WTC11 (cell line): ENCODE data around the gene MEIS2.

Experiments
- ATF1 ChIP-seq: sonication (generic); formaldehyde crosslinking; IDR thresholded peaks from 2 replicates; pipeline ENCODE4 v1.8.1; 2023; ENCODE audit warnings: mild to moderate bottlenecking, moderate library complexity, missing genetic modification reagents
- CTCF ChIP-seq: fragments of 200-600 bp; IDR thresholded peaks from 2 replicates; pipeline ENCODE4 v1.8.0; 2022; ENCODE audit warnings: antibody characterized with exemption
- HMGXB4 ChIP-seq: sonication (generic); formaldehyde crosslinking; IDR thresholded peaks from 2 replicates; pipeline ENCODE4 v1.8.1; 2023; ENCODE audit warnings: mild to moderate bottlenecking, moderate library complexity, missing genetic modification reagents
- NFE2L1 ChIP-seq: sonication (generic); formaldehyde crosslinking; IDR thresholded peaks from 2 replicates; pipeline ENCODE4 v1.8.1; 2023; ENCODE audit warnings: missing genetic modification reagents
- NFYB ChIP-seq: sonication (generic); formaldehyde crosslinking; conservative IDR thresholded peaks from 2 replicates; pipeline ENCODE4 v1.8.0; 2022; ENCODE audit warnings: low read depth, missing genetic modification reagents
- NR2C2 ChIP-seq: sonication (generic); formaldehyde crosslinking; IDR thresholded peaks from 2 replicates; pipeline ENCODE4 v1.8.0; 2022; ENCODE audit warnings: mild to moderate bottlenecking, missing genetic modification reagents
- TCF7 ChIP-seq: sonication (generic); formaldehyde crosslinking; IDR thresholded peaks from 2 replicates; pipeline ENCODE4 v1.8.0; 2022; ENCODE audit warnings: mild to moderate bottlenecking, low read depth, missing genetic modification reagents, moderate library complexity
- TEAD4 ChIP-seq: sonication (generic); formaldehyde crosslinking; IDR thresholded peaks from 2 replicates; pipeline ENCODE4 v1.8.0; 2022; ENCODE audit warnings: mild to moderate bottlenecking, missing genetic modification reagents
- TP53 ChIP-seq: sonication (generic); formaldehyde crosslinking; IDR thresholded peaks from 2 replicates; pipeline ENCODE4 v1.8.1; 2023; ENCODE audit warnings: mild to moderate bottlenecking, missing genetic modification reagents
- TF ChIP-seq, protein P1 (sequence below): sonication (generic); formaldehyde crosslinking; IDR thresholded peaks from 2 replicates; pipeline ENCODE4 v1.8.0; 2022; ENCODE audit warnings: mild to moderate bottlenecking, missing genetic modification reagents
- TF ChIP-seq, protein P2 (sequence below): sonication (generic); formaldehyde crosslinking; IDR thresholded peaks from 2 replicates; pipeline ENCODE4 v1.8.1; 2022; ENCODE audit warnings: low read depth, missing genetic modification reagents, borderline replicate concordance
- TF ChIP-seq, protein P3 (sequence below): sonication (generic); formaldehyde crosslinking; IDR thresholded peaks from 2 replicates; pipeline ENCODE4 v1.8.1; 2023; ENCODE audit warnings: mild to moderate bottlenecking, missing genetic modification reagents, moderate library complexity

DNA sequence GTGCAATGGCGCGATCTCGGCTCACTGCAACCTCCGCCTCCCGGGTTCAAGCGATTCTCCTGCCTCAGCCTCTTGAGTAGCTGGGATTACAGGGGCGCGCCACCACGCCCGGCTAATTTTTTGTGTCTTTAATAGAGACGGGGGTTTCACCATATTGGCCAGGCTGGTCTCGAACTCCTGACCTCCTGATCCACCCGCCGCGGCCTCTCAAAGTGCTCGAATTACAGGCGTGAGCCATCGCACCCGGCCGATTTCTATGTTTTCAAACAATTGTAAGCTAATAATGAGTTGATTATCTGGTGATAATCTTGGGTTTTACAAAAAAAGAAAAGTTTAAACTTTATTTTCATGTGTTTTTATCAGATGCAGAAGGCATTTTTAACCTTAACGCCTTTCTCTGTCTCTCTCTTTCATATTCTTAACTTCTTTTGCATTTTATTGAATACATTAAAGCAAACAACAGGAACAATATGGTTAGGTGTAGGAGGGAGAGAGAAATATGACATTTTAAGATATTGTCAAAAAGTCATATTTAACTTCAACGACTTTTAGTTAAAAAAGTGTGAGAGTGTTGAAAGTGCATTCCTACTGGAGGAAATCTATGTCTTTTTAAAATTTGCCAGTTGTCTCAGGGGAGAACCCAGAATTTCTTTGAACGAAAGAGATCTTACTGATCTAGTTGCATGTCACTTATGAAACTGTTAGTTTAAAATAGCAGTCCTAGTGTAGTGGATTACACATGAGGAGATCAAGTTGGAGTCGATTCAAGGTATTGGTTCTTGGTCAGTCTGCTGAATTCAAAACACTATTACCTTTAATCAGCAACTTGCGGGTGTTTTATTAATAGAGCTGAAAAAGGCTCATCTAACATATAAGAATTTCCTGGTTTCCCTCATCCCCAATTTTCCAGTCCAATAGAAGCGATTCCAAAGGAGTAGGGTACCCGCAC lies 3.4 kb upstream of the MEIS2 start:
- TF ChIP-seq CTCF, result no peak
- TF ChIP-seq NR2C2 (CRISPR knock-in tag), result no peak
- TF ChIP-seq, protein P1, sequence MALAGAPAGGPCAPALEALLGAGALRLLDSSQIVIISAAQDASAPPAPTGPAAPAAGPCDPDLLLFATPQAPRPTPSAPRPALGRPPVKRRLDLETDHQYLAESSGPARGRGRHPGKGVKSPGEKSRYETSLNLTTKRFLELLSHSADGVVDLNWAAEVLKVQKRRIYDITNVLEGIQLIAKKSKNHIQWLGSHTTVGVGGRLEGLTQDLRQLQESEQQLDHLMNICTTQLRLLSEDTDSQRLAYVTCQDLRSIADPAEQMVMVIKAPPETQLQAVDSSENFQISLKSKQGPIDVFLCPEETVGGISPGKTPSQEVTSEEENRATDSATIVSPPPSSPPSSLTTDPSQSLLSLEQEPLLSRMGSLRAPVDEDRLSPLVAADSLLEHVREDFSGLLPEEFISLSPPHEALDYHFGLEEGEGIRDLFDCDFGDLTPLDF (CRISPR knock-in tag), result no peak
- TF ChIP-seq NFE2L1 (CRISPR knock-in tag), result no peak
- no peak for TF ChIP-seq NFYB (CRISPR knock-in tag)
- TF ChIP-seq HMGXB4 (CRISPR knock-in tag), result no peak
- TF ChIP-seq TCF7 (CRISPR knock-in tag), result no peak
- TF ChIP-seq TEAD4, result no peak
- TF ChIP-seq ATF1 (CRISPR knock-in tag), result no peak
- TF ChIP-seq, protein P2, sequence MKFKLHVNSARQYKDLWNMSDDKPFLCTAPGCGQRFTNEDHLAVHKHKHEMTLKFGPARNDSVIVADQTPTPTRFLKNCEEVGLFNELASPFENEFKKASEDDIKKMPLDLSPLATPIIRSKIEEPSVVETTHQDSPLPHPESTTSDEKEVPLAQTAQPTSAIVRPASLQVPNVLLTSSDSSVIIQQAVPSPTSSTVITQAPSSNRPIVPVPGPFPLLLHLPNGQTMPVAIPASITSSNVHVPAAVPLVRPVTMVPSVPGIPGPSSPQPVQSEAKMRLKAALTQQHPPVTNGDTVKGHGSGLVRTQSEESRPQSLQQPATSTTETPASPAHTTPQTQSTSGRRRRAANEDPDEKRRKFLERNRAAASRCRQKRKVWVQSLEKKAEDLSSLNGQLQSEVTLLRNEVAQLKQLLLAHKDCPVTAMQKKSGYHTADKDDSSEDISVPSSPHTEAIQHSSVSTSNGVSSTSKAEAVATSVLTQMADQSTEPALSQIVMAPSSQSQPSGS, result no peak
- TF ChIP-seq, protein P3, sequence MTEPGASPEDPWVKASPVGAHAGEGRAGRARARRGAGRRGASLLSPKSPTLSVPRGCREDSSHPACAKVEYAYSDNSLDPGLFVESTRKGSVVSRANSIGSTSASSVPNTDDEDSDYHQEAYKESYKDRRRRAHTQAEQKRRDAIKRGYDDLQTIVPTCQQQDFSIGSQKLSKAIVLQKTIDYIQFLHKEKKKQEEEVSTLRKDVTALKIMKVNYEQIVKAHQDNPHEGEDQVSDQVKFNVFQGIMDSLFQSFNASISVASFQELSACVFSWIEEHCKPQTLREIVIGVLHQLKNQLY, result no peak
- no peak for TF ChIP-seq TP53 (CRISPR knock-in tag)
